ENCODE data around the gene LRRC74A.

The LRRC74A gene

DNA sequence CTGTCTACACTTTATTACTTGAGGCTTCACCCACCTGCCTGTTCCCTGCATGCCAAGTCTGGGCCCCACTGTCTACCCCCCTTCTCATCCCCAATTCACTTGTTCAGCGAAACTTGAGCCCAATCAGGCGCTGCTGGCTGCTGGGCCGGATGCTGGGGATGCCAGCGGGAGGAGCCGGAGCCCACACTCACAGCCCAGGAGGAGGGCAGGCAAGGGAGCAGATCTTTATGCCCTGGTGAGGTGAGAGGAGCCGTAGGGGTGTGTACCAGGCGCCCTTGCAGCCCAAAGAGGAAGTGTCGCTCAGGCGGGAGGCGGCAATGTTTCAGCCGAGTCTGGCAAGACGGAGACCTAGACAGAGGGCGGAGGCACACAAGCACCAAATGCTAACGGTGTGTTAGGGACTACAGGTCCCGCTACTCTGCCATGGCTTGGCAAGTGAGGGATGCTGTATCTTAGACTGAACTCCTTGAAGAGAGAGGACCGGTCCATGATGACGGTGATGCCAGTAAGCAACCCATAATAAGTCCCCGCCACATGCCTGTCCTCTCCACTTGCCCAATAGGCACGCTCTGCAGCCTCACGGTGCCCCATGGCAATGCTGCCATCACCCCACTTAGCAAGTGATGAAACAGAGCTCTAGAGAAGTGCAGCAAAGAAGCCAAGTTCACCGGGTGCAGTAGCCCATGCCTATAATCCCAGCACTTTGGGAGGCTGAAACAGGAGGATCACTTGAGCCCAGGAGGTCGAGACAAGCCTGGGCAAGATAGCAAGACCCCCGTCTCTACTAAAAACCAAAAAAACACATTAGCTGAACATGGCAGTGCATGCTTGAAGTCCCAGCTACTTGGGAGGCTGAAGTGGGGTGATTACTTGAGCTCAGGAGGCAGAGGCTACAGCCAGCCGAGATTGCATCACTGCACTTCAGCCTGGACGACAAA lies 41.6 kb downstream of the LRRC74A start:
- no peaks in the 10 kb centered on the region for H3K9me3 ChIP-seq (ENCODE audit: insufficient read depth, low read length)
- TF ChIP-seq EZH2phosphoT487 (IDR thresholded peaks at IDR 0.05; ENCODE audit: low read depth) = no peak
- TF ChIP-seq, protein P1, sequence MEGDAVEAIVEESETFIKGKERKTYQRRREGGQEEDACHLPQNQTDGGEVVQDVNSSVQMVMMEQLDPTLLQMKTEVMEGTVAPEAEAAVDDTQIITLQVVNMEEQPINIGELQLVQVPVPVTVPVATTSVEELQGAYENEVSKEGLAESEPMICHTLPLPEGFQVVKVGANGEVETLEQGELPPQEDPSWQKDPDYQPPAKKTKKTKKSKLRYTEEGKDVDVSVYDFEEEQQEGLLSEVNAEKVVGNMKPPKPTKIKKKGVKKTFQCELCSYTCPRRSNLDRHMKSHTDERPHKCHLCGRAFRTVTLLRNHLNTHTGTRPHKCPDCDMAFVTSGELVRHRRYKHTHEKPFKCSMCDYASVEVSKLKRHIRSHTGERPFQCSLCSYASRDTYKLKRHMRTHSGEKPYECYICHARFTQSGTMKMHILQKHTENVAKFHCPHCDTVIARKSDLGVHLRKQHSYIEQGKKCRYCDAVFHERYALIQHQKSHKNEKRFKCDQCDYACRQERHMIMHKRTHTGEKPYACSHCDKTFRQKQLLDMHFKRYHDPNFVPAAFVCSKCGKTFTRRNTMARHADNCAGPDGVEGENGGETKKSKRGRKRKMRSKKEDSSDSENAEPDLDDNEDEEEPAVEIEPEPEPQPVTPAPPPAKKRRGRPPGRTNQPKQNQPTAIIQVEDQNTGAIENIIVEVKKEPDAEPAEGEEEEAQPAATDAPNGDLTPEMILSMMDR (IDR thresholded peaks at IDR 0.05; ENCODE audit: low read depth, low read length) = no peak
- peaks cover 27% of the 10 kb centered on the region for H3K27me3 ChIP-seq (ENCODE audit: low read depth, low read length)
- H3K4me2 ChIP-seq (ENCODE audit: low read length) = peak overlapping the region; percentile 40
- H3K79me2 ChIP-seq (ENCODE audit: low read length) = no peaks in the 10 kb centered on the region
- H2AFZ ChIP-seq (ENCODE audit: low read depth, low read length) = peak overlapping the region; percentile 71
- H3K4me1 ChIP-seq (ENCODE audit: low read length) = peaks cover 15% of the 10 kb centered on the region
- no peak overlapping the region for H3K27ac ChIP-seq (ENCODE audit: low read length)
- H4K20me1 ChIP-seq (ENCODE audit: insufficient read depth, low read length) = no peaks in the 10 kb centered on the region
- no peak overlapping the region for H3K9ac ChIP-seq (ENCODE audit: low read length)
- no peaks in the 10 kb centered on the region for H3K36me3 ChIP-seq (replicated peaks; ENCODE audit: low read depth, low read length)
- H3K4me3 ChIP-seq (ENCODE audit: low read length) = peak overlapping the region; percentile 37

DNA sequence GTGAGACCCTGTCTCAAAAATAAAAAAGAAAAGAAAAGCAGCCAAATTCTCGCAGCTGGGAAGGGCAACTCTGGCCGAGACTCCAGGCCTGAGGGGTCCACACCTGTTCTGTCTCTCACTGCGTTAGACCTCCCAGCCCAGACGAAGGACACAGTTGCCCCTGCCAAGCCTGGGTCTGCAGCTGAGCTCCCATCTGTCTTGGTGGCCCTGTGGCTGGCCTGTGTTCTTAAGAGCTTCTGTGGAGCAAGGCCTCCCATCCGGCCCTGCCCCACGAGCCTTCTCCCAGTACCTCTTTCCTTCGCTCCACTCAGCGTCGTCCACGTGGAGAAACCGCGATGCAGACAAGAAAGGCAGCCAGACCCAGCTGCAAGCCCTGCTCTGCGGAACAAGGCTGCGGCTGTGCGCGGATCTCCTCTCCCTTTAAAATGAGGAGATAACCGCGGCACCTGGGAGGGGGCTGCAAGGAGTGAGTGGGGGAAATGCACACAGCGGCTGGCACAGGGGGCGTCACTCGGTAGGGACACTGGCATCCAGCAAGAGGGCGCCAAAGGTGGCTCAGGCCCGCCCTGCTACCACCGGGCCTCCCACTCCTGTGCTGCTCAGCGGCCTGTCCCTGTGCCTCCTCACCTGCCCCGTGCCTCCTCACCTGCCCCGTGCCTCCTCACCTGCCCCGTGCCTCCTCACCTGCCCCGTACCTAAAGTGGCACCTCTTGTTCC lies 42.4 kb downstream of the LRRC74A start:
- Histone ChIP-seq H3K79me2 (ENCODE audit: low read length) (no peaks in the 10 kb centered on the region), H3K4me2 (ENCODE audit: low read length) (no peak overlapping the region), H3K36me3 (replicated peaks; ENCODE audit: low read depth, low read length) (no peaks in the 10 kb centered on the region), H3K9ac (ENCODE audit: low read length) (no peak overlapping the region), H3K27ac (ENCODE audit: low read length) (no peak overlapping the region), H3K27me3 (ENCODE audit: low read depth, low read length) (peaks cover 21% of the 10 kb centered on the region), H3K4me1 (ENCODE audit: low read length) (peaks cover 15% of the 10 kb centered on the region), H3K4me3 (ENCODE audit: low read length) (no peak overlapping the region), H4K20me1 (ENCODE audit: insufficient read depth, low read length) (no peaks in the 10 kb centered on the region), H2AFZ (ENCODE audit: low read depth, low read length) (no peak overlapping the region), H3K9me3 (ENCODE audit: insufficient read depth, low read length) (no peaks in the 10 kb centered on the region)
- TF ChIP-seq EZH2phosphoT487 (IDR thresholded peaks at IDR 0.05; ENCODE audit: low read depth) = no peak
- TF ChIP-seq, protein P1 (IDR thresholded peaks at IDR 0.05; ENCODE audit: low read depth, low read length) = no peak

DNA sequence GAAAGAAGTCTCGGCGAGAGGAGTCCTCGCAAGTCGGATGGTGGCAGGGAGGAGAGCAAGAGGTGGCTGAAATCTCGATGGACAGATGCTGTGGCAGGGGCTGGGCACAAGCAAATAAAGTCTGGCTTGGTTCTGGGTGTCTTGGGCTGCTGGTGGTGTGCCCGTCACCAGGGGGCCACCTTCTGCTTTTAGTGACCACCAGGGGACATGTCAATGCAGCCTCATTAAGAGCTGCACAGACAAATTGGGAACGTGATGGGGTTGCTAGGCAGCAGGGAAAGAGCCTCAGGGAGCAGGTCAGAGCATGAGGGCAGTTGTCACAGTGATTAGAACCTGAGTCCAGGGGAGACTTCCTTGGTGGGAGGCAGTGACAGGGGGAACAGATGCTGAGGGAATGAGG lies 44.0 kb downstream of the LRRC74A start:
- Histone ChIP-seq H3K9ac (ENCODE audit: low read length) (no peak overlapping the region), H3K79me2 (ENCODE audit: low read length) (no peaks in the 10 kb centered on the region), H3K27me3 (ENCODE audit: low read depth, low read length) (peaks cover 17% of the 10 kb centered on the region), H3K4me3 (ENCODE audit: low read length) (no peak overlapping the region), H4K20me1 (ENCODE audit: insufficient read depth, low read length) (no peaks in the 10 kb centered on the region), H3K36me3 (replicated peaks; ENCODE audit: low read depth, low read length) (no peaks in the 10 kb centered on the region), H3K4me1 (ENCODE audit: low read length) (peaks cover 8% of the 10 kb centered on the region), H3K27ac (ENCODE audit: low read length) (no peak overlapping the region), H3K4me2 (ENCODE audit: low read length) (no peak overlapping the region), H3K9me3 (ENCODE audit: insufficient read depth, low read length) (no peaks in the 10 kb centered on the region), H2AFZ (ENCODE audit: low read depth, low read length) (no peak overlapping the region)
- TF ChIP-seq, protein P1 (IDR thresholded peaks at IDR 0.05; ENCODE audit: low read depth, low read length) = peak; percentile 16; the same call in 1 of the 2 replicates
- TF ChIP-seq EZH2phosphoT487 (IDR thresholded peaks at IDR 0.05; ENCODE audit: low read depth) = no peak

All from OCI-LY3 (cell line).